ENCODE measurements around the gene ATP13A2. TPM values are rescaled to one million over a fixed set of nuclear protein-coding genes. Genes with fewer than 3 reads are reported as not detected.

The ATP13A2 gene
- polyA plus RNA-seq, 2 donors = 26.5 to 30.7 TPM

DNA sequence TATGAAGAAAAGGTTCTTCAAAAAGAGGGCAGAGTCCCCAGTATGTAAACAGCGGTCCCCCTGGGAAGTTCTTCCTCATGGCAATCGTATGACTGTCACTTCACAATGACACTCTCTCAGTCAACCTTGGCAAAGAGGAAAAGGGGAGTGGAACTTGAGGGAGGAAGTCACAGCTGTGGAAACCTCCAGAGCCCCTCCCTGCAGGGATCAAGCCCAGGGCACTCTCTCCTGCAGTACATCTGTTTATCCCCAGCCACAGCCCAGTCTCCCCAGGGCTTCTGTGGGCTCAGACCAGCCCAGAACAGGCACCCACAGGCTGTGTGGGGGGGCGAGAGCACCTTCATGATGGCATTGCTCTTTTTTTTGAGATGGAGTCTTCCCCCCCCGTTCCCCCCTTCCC, 2.0 kb downstream of the ATP13A2 start:
- Histone ChIP-seq H3K36me3 (ENCODE audit: control insufficient read depth in 2 of 2, insufficient read depth in 2 of 2, low read length in 1 of 2) (peaks cover 4 to 9% of the 10 kb centered on the region in 2 donors), H3K9me3 (ENCODE audit: control insufficient read depth in 2 of 2, insufficient read depth in 1 of 2, low read depth in 1 of 2, low read length in 1 of 2) (no peaks in the 10 kb centered on the region), H3K4me1 (ENCODE audit: control insufficient read depth in 2 of 2, insufficient read depth in 2 of 2, low read length in 1 of 2) (peaks cover 7 to 21% of the 10 kb centered on the region in 2 donors), H3K27me3 (ENCODE audit: control insufficient read depth in 1 of 2, insufficient read depth in 2 of 2, low read length in 2 of 2) (no peaks in the 10 kb centered on the region), H3K4me3 (ENCODE audit: low read depth in 1 of 2, low read length in 2 of 2) (no peak overlapping the region), H3K27ac (ENCODE audit: low read depth in 2 of 2, low read length in 1 of 2) (peak overlapping the region in 1 of 2 donors; percentile 53)
- 58 to 60% methylated on average over 4 of the region's 4 CpGs for WGBS, 2 donors

DNA sequence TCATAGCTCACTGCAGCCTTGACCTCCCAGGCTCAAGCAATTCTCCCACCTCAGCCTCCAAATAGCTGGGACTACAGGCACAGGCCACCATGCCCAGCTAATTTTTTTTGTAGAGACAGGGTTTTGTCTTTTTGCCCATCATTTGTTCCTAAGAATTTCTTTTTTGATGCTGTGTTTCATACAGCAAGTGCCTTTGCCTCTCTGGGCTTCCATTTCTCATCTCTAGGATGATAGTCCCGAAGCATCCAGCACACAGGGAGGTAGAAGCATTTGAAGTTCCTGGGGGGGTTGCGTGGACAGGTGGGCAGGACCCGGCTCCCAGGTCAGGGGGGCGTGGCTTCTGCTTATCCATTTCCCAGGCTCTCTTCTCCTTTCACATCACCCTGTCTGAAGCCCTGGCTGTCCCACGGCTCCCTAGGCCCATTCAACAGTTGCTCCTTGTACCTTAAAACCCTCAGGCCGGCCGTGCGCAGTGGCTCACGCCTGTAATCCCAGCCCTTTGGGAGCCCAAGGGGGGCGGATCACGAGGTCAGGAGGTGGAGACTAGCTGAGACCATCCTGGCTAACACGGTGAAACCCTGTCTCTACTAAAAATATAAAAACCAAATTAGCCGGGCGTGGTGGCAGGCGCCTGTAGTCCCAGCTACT, 3.4 kb downstream of the ATP13A2 start:
- Histone ChIP-seq H3K4me3 (ENCODE audit: low read depth in 1 of 2, low read length in 2 of 2) (no peak overlapping the region), H3K27ac (ENCODE audit: low read depth in 2 of 2, low read length in 1 of 2) (no peak overlapping the region), H3K9me3 (ENCODE audit: control insufficient read depth in 2 of 2, insufficient read depth in 1 of 2, low read depth in 1 of 2, low read length in 1 of 2) (no peaks in the 10 kb centered on the region), H3K36me3 (ENCODE audit: control insufficient read depth in 2 of 2, insufficient read depth in 2 of 2, low read length in 1 of 2) (peaks cover 11 to 16% of the 10 kb centered on the region in 2 donors), H3K27me3 (ENCODE audit: control insufficient read depth in 1 of 2, insufficient read depth in 2 of 2, low read length in 2 of 2) (no peaks in the 10 kb centered on the region), H3K4me1 (ENCODE audit: control insufficient read depth in 2 of 2, insufficient read depth in 2 of 2, low read length in 1 of 2) (peaks cover 11 to 23% of the 10 kb centered on the region in 2 donors)
- 88 to 92% methylated on average over 15 of the region's 15 CpGs for WGBS, 2 donors

DNA sequence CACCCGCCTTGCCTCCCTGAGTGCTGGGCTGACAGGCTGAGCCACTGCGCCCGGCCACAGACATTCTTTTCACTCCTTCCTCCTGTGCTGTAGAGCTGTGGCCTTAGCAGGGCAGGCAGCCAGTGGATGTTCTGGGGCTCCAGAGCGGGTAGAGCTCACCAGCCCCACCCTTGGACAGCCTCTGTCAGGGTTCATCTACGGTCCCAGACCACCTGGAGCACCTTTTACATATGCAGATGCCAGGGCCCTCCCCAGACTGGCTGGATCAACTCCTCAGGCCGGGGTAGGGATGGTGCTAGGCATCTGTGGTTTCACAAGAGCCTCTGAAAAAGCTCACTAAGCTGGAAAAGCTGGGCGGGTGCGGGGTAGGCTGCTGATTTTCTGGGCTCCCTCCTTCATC, 4.6 kb downstream of the ATP13A2 start:
- Histone ChIP-seq H3K9me3 (ENCODE audit: control insufficient read depth in 2 of 2, insufficient read depth in 1 of 2, low read depth in 1 of 2, low read length in 1 of 2) (no peaks in the 10 kb centered on the region), H3K4me3 (ENCODE audit: low read depth in 1 of 2, low read length in 2 of 2) (no peak overlapping the region), H3K4me1 (ENCODE audit: control insufficient read depth in 2 of 2, insufficient read depth in 2 of 2, low read length in 1 of 2) (peaks cover 11 to 18% of the 10 kb centered on the region in 2 donors), H3K27me3 (ENCODE audit: control insufficient read depth in 1 of 2, insufficient read depth in 2 of 2, low read length in 2 of 2) (no peaks in the 10 kb centered on the region), H3K36me3 (ENCODE audit: control insufficient read depth in 2 of 2, insufficient read depth in 2 of 2, low read length in 1 of 2) (peaks cover 11 to 25% of the 10 kb centered on the region in 2 donors), H3K27ac (ENCODE audit: low read depth in 2 of 2, low read length in 1 of 2) (no peak overlapping the region)
- 93 to 97% methylated on average over 8 of the region's 8 CpGs for WGBS, 2 donors

DNA sequence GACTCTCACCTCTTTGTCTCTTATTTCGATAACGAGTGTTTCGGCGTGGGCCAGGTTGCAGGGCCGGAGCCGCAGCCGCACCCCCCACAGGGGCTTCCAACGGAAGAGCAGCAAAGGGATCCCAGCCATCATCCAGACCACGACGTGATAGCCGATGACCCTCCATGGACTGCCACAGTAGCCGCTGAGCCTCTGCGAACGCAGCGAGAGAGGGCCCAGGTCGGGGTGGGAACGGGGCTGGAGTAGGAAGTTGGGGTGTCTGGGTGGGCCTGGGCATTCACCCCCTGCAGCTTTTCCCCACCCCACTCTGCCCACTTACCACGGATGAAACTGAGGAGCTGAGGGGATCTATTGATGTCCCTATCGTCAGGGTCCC, 6.4 kb downstream of the ATP13A2 start:
- 94% methylated on average over 19 of the region's 19 CpGs for WGBS, 2 donors
- Histone ChIP-seq H3K9me3 (ENCODE audit: control insufficient read depth in 2 of 2, insufficient read depth in 1 of 2, low read depth in 1 of 2, low read length in 1 of 2) (no peaks in the 10 kb centered on the region), H3K4me3 (ENCODE audit: low read depth in 1 of 2, low read length in 2 of 2) (no peak overlapping the region), H3K27me3 (ENCODE audit: control insufficient read depth in 1 of 2, insufficient read depth in 2 of 2, low read length in 2 of 2) (no peaks in the 10 kb centered on the region), H3K27ac (ENCODE audit: low read depth in 2 of 2, low read length in 1 of 2) (no peak overlapping the region), H3K36me3 (ENCODE audit: control insufficient read depth in 2 of 2, insufficient read depth in 2 of 2, low read length in 1 of 2) (peaks cover 15 to 31% of the 10 kb centered on the region in 2 donors), H3K4me1 (ENCODE audit: control insufficient read depth in 2 of 2, insufficient read depth in 2 of 2, low read length in 1 of 2) (peaks cover 6 to 7% of the 10 kb centered on the region in 2 donors)

DNA sequence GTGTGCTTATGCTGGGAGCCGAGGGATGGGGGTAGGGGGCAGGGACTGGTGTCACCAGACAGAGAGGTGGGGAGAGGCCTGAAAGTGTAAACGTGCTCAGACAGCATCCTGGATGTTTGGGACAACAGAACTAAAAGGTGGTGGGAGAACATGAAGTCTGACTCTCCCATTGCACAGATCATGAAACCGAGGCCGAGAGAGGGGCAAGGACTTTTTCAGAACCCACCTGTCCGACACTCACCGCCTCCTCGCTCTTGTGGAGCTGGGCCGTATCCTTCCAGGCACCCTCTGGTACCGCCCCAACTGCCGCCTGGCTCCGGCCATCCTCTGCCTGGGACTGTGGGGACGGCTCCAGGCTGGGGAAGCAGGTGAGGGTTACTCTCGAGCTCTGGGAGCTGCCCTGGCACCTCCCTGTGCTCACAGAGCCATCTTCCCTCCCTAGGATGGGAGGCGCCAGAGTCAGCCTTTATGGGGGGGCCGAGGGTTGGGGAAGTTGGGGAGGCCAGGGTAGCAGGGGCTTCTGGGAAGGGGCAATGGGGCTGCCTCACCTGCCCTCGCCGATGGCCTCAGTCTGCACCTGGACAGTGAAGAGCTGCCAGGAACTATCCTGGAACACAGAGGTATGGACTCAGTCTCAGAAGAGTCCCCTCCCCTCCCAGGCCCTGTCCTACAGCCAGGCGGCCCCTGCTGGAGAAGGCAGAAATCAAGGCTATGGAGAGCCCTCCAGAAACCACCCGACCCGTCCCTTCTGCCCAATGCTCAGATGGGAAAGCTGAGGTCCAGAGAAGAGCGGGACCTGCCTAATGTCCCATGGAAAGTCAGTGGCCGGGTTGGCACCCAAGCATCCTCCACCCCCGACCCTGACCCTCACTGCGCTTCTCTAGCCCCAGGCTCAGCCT, 7.0 kb downstream of the ATP13A2 start:
- Histone ChIP-seq H3K4me1 (ENCODE audit: control insufficient read depth in 2 of 2, insufficient read depth in 2 of 2, low read length in 1 of 2) (peaks cover 4 to 5% of the 10 kb centered on the region in 2 donors), H3K27ac (ENCODE audit: low read depth in 2 of 2, low read length in 1 of 2) (peak overlapping the region; percentile 17 to 87), H3K4me3 (ENCODE audit: low read depth in 1 of 2, low read length in 2 of 2) (no peak overlapping the region), H3K36me3 (ENCODE audit: control insufficient read depth in 2 of 2, insufficient read depth in 2 of 2, low read length in 1 of 2) (peaks cover 15 to 31% of the 10 kb centered on the region in 2 donors), H3K27me3 (ENCODE audit: control insufficient read depth in 1 of 2, insufficient read depth in 2 of 2, low read length in 2 of 2) (no peaks in the 10 kb centered on the region), H3K9me3 (ENCODE audit: control insufficient read depth in 2 of 2, insufficient read depth in 1 of 2, low read depth in 1 of 2, low read length in 1 of 2) (no peaks in the 10 kb centered on the region)
- 90% methylated on average over 23 to 24 of the region's 24 CpGs for WGBS, 2 donors

DNA sequence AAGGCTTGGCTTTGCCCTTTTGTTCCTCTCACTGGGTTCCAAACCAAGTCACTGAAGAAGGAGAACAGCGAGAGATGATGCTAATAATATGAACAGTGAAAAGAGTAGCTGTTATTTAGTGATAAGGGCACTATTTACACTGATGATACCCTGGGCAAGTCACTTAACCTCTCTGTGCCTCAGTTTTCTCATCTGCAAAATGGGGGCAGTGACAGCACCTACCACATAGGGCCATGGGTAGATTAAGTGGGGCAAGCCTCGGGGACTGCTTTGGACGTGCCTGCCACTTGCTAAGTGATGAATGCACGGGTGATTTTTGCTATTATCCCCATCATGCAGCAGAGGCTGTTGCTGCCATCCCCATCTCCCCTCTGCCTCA, 9.2 kb downstream of the ATP13A2 start:
- no peak overlapping the region for H3K27ac ChIP-seq (ENCODE audit: low read depth in 2 of 2, low read length in 1 of 2)
- H3K9me3 ChIP-seq (ENCODE audit: control insufficient read depth in 2 of 2, insufficient read depth in 1 of 2, low read depth in 1 of 2, low read length in 1 of 2) = no peaks in the 10 kb centered on the region
- no peak overlapping the region for H3K4me3 ChIP-seq (ENCODE audit: low read depth in 1 of 2, low read length in 2 of 2)
- peaks cover 3 to 4% of the 10 kb centered on the region in 2 donors for H3K4me1 ChIP-seq (ENCODE audit: control insufficient read depth in 2 of 2, insufficient read depth in 2 of 2, low read length in 1 of 2)
- H3K27me3 ChIP-seq (ENCODE audit: control insufficient read depth in 1 of 2, insufficient read depth in 2 of 2, low read length in 2 of 2) = no peaks in the 10 kb centered on the region
- H3K36me3 ChIP-seq (ENCODE audit: control insufficient read depth in 2 of 2, insufficient read depth in 2 of 2, low read length in 1 of 2) = peaks cover 15 to 31% of the 10 kb centered on the region in 2 donors
- 92 to 96% methylated on average over 4 of the region's 4 CpGs for WGBS, 2 donors

DNA sequence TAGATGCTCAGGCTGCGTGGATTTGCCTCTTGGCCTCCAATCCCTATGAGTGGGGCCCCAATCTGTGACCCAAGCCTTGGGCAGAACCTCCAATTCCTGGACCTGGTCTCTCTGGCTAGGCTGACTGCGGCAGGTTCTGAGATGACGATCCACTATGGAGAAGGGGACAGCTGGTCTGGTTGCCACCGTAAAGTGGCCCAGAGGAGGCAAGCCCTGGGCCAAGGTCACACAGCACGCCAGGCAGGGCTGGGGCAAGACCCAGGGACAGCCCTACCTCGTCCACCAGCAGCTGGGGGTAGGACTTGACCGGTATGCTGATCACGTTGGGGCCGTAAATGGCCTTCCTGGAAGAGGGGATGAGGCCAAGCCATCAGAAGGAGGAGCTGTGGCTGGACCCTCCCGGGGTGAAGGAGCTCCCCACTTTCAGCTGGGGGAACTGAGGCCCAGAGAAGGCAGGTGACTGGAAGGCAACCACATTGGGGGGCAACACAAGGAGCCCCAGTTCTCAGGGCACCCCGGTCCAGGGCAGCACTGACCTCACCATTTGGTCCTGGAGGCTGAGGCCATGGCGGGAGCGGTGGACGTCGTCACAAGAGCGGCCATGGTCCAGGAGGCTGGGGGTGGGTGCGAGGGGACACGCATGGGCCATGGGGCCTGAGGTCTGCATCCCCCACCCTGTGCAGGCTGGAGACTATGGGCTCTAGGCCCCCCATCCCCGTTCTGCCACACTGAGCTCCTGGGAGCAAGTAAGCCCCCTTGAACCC, 9.8 kb downstream of the ATP13A2 start:
- H3K4me1 ChIP-seq (ENCODE audit: control insufficient read depth in 2 of 2, insufficient read depth in 2 of 2, low read length in 1 of 2) = peaks cover 3 to 4% of the 10 kb centered on the region in 2 donors
- 94 to 95% methylated on average over 18 to 19 of the region's 19 CpGs for WGBS, 2 donors
- no peak overlapping the region for H3K27ac ChIP-seq (ENCODE audit: low read depth in 2 of 2, low read length in 1 of 2)
- no peaks in the 10 kb centered on the region for H3K9me3 ChIP-seq (ENCODE audit: control insufficient read depth in 2 of 2, insufficient read depth in 1 of 2, low read depth in 1 of 2, low read length in 1 of 2)
- no peaks in the 10 kb centered on the region for H3K27me3 ChIP-seq (ENCODE audit: control insufficient read depth in 1 of 2, insufficient read depth in 2 of 2, low read length in 2 of 2)
- peaks cover 15 to 34% of the 10 kb centered on the region in 2 donors for H3K36me3 ChIP-seq (ENCODE audit: control insufficient read depth in 2 of 2, insufficient read depth in 2 of 2, low read length in 1 of 2)
- H3K4me3 ChIP-seq (ENCODE audit: low read depth in 1 of 2, low read length in 2 of 2) = no peak overlapping the region

DNA sequence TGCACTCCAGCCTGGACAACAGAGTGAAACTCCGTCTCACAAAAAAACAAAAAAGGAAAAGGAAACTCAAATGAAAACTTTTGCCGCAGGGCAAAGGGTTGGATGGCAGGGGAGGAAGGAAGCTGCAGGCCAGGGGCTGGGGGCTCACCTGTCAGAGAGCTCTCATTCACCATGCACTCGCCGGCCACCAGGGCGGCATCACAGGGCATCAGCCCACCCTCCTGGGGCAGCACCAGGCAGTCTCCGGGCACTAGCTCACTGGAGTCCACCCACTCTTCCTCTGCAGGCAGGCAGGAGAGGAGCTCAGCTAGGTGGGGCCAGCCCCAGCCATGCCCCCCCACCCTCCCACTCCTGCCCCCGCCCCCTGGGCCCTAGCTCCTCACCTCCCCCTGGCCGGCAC, 11.9 kb downstream of the ATP13A2 start:
- Histone ChIP-seq H3K36me3 (ENCODE audit: control insufficient read depth in 2 of 2, insufficient read depth in 2 of 2, low read length in 1 of 2) (peaks cover 11 to 34% of the 10 kb centered on the region in 2 donors), H3K4me3 (ENCODE audit: low read depth in 1 of 2, low read length in 2 of 2) (no peak overlapping the region), H3K27ac (ENCODE audit: low read depth in 2 of 2, low read length in 1 of 2) (no peak overlapping the region), H3K4me1 (ENCODE audit: control insufficient read depth in 2 of 2, insufficient read depth in 2 of 2, low read length in 1 of 2) (peaks cover 3 to 4% of the 10 kb centered on the region in 2 donors), H3K9me3 (ENCODE audit: control insufficient read depth in 2 of 2, insufficient read depth in 1 of 2, low read depth in 1 of 2, low read length in 1 of 2) (no peaks in the 10 kb centered on the region), H3K27me3 (ENCODE audit: control insufficient read depth in 1 of 2, insufficient read depth in 2 of 2, low read length in 2 of 2) (no peaks in the 10 kb centered on the region)
- 90 to 94% methylated on average over 8 of the region's 8 CpGs for WGBS, 2 donors

DNA sequence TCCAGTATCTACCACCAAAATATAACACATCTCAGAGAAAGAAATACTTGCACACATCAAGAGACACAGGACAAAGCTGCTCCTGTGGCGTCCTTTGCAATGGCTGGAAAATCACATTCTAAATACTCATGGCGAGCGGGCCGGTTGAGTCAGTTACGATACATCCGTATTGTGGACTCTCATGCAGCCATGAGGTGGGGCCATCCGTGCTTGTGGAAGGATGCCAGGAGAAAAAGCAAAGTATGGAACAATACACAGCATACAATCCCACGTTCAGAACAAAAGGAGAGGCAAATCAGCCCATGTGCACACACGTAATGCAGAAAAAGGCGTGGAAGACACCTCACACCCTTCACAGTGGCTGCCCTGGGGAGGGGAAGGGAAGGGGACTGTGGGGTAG, 13.1 kb downstream of the ATP13A2 start:
- H3K27ac ChIP-seq (ENCODE audit: low read depth in 2 of 2, low read length in 1 of 2) = peak overlapping the region; percentile 53 to 72
- WGBS, 2 donors = 57 to 62% methylated on average over 10 of the region's 10 CpGs
- H3K36me3 ChIP-seq (ENCODE audit: control insufficient read depth in 2 of 2, insufficient read depth in 2 of 2, low read length in 1 of 2) = peaks cover 5 to 25% of the 10 kb centered on the region in 2 donors

More for the DNA sequence above, 13.1 kb downstream of the ATP13A2 start:
- Histone ChIP-seq H3K27me3 (ENCODE audit: control insufficient read depth in 1 of 2, insufficient read depth in 2 of 2, low read length in 2 of 2) (no peaks in the 10 kb centered on the region), H3K4me3 (ENCODE audit: low read depth in 1 of 2, low read length in 2 of 2) (no peak overlapping the region), H3K4me1 (ENCODE audit: control insufficient read depth in 2 of 2, insufficient read depth in 2 of 2, low read length in 1 of 2) (no peaks in the 10 kb centered on the region), H3K9me3 (ENCODE audit: control insufficient read depth in 2 of 2, insufficient read depth in 1 of 2, low read depth in 1 of 2, low read length in 1 of 2) (no peaks in the 10 kb centered on the region)

All from esophagus (tissue), 2 donors.